Measurements from ENCODE around the gene PTPRM. TPM values are rescaled to one million over a fixed set of nuclear protein-coding genes. Genes with fewer than 3 reads are reported as not detected.

PTPRM gene
- total RNA-seq, 4 donors from 2014 or later, result 62.7 to 94.0 (median 76.0) TPM

GRCh38 chr18:8107426-8107825 is 540.3 kb downstream of the PTPRM start:
- Histone ChIP-seq H3K27ac (replicated peaks in 1 of 4) (no peak overlapping the region), H3K27me3 (no peaks in the 10 kb centered on the region), H3K4me3 (no peak overlapping the region), H3K9me3 (peaks cover 0 to 11% (median 4%) of the 10 kb centered on the region in 4 donors), H3K4me1 (no peaks in the 10 kb centered on the region), H3K36me3 (peaks cover 0 to 9% (median 4%) of the 10 kb centered on the region in 4 donors)
- TF ChIP-seq POLR2A (IDR thresholded peaks at IDR 0.05; ENCODE audit: low read depth) (no peak), EP300 (IDR thresholded peaks at IDR 0.05) (no peak), POLR2AphosphoS5 (IDR thresholded peaks at IDR 0.05) (no peak)
- TF ChIP-seq, protein P1, sequence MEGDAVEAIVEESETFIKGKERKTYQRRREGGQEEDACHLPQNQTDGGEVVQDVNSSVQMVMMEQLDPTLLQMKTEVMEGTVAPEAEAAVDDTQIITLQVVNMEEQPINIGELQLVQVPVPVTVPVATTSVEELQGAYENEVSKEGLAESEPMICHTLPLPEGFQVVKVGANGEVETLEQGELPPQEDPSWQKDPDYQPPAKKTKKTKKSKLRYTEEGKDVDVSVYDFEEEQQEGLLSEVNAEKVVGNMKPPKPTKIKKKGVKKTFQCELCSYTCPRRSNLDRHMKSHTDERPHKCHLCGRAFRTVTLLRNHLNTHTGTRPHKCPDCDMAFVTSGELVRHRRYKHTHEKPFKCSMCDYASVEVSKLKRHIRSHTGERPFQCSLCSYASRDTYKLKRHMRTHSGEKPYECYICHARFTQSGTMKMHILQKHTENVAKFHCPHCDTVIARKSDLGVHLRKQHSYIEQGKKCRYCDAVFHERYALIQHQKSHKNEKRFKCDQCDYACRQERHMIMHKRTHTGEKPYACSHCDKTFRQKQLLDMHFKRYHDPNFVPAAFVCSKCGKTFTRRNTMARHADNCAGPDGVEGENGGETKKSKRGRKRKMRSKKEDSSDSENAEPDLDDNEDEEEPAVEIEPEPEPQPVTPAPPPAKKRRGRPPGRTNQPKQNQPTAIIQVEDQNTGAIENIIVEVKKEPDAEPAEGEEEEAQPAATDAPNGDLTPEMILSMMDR (IDR thresholded peaks at IDR 0.05), result no peak
- DNase-seq (ENCODE audit: extremely low spot score), result no peak
- 86% methylated on average over 2 of the region's 2 CpGs for WGBS
- intact Hi-C loops (cut with DNase I), result loop anchor here (10.0 kb wide), 1 partner anchor 313 kb away; no protein-coding TSS in a partner anchor

DNA sequence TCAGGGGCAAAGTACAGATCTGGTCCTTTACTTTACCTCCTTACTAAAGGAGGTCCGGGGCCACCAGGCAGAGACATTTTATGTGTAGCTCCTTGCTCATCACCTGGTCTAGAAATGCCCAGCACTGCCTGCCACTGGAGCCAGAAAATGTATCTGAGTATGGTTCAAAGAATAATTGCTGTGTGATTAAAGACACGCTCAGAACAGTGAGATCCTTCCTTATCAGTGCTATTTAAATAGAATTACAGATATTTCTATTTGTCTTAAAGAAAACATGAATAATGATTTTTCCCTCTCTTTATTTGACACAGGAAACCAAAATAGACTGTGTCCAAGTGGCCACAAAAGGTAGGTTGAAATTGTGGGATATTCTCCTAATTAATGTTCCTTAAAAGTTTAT is 547.4 kb downstream of the PTPRM start:
- intact Hi-C loops (cut with DNase I), result no loop called here
- WGBS, result 92% methylated on average over 2 of the region's 2 CpGs

GRCh38 chr18:8116341-8117005 is 549.4 kb downstream of the PTPRM start:
- H3K9me3 ChIP-seq, result no peaks in the 10 kb centered on the region
- intact Hi-C loops (cut with DNase I), result no loop called here
- H3K36me3 ChIP-seq, result peaks cover 0 to 8% (median 0%) of the 10 kb centered on the region in 4 donors
- H3K4me1 ChIP-seq, result no peaks in the 10 kb centered on the region
- no peaks in the 10 kb centered on the region for H3K27me3 ChIP-seq
- WGBS, result 89% methylated on average over 2 of the region's 2 CpGs
- H3K27ac ChIP-seq (replicated peaks in 1 of 4), result no peak overlapping the region
- DNase-seq (ENCODE audit: extremely low spot score), result no peak
- TF ChIP-seq POLR2A (IDR thresholded peaks at IDR 0.05; ENCODE audit: low read depth), result no peak
- no peak for TF ChIP-seq EP300 (IDR thresholded peaks at IDR 0.05)
- TF ChIP-seq POLR2AphosphoS5 (IDR thresholded peaks at IDR 0.05), result no peak
- TF ChIP-seq, protein P1 (IDR thresholded peaks at IDR 0.05), result no peak
- H3K4me3 ChIP-seq, result no peak overlapping the region

More for the DNA sequence above, 547.4 kb downstream of the PTPRM start:
- H3K27me3 ChIP-seq, result no peaks in the 10 kb centered on the region
- H3K4me1 ChIP-seq, result no peaks in the 10 kb centered on the region
- no peaks in the 10 kb centered on the region for H3K9me3 ChIP-seq
- TF ChIP-seq, protein P1 (IDR thresholded peaks at IDR 0.05), result no peak
- TF ChIP-seq EP300 (IDR thresholded peaks at IDR 0.05), result no peak
- TF ChIP-seq POLR2AphosphoS5 (IDR thresholded peaks at IDR 0.05), result no peak
- TF ChIP-seq POLR2A (IDR thresholded peaks at IDR 0.05; ENCODE audit: low read depth), result no peak
- H3K27ac ChIP-seq (replicated peaks in 1 of 4), result no peak overlapping the region
- no peak overlapping the region for H3K4me3 ChIP-seq
- DNase-seq (ENCODE audit: extremely low spot score), result no peak
- H3K36me3 ChIP-seq, result peaks cover 0 to 8% (median 0%) of the 10 kb centered on the region in 4 donors

GRCh38 chr18:8117006-8117371 is 549.9 kb downstream of the PTPRM start:
- no peaks in the 10 kb centered on the region for H3K9me3 ChIP-seq
- no peak overlapping the region for H3K4me3 ChIP-seq
- intact Hi-C loops (cut with DNase I), result no loop called here
- no peaks in the 10 kb centered on the region for H3K27me3 ChIP-seq
- no peaks in the 10 kb centered on the region for H3K4me1 ChIP-seq
- DNase-seq (ENCODE audit: extremely low spot score), result no peak
- no peak overlapping the region for H3K27ac ChIP-seq (replicated peaks in 1 of 4)
- H3K36me3 ChIP-seq, result peaks cover 0 to 8% (median 0%) of the 10 kb centered on the region in 4 donors
- WGBS, result 90% methylated on average over 2 of the region's 2 CpGs
- TF ChIP-seq, protein P1 (IDR thresholded peaks at IDR 0.05), result no peak
- no peak for TF ChIP-seq POLR2AphosphoS5 (IDR thresholded peaks at IDR 0.05)
- TF ChIP-seq EP300 (IDR thresholded peaks at IDR 0.05), result no peak
- TF ChIP-seq POLR2A (IDR thresholded peaks at IDR 0.05; ENCODE audit: low read depth), result no peak

Measured in esophagus muscularis mucosa (tissue), 4 donors.